Ovary (tissue), 9 donors: Measurements from ENCODE around the gene ZNF281. TPM values are rescaled to one million over a fixed set of nuclear protein-coding genes. Genes with fewer than 3 reads are reported as not detected.

ENCODE experiments used
- DNase-seq, 5 donors: peaks; one replicate each; pipeline ENCODE4 v3.0.0-alpha.2; 2019 to 2020
- H3K27ac ChIP-seq, 2 donors: fragments of 200-600 bp; one replicate each; pipeline versions ENCODE4 v1.5.1 to v1.8.0; 2019 to 2022
- H3K27me3 ChIP-seq: fragments of 200-600 bp; one replicate; pipeline ENCODE4 v1.8.0; 2022
- H3K36me3 ChIP-seq: fragments of 200-600 bp; sonication (generic); one replicate; pipeline ENCODE4 v1.5.1; 2019
- H3K4me1 ChIP-seq: one replicate; pipeline ENCODE4 v1.8.1; 2013; ENCODE audit warnings: mild to moderate bottlenecking, moderate library complexity; ENCODE audit not compliant: insufficient read depth
- H3K4me3 ChIP-seq: fragments of 200-600 bp; sonication (generic); one replicate; pipeline ENCODE4 v1.5.1; 2017
- H3K9me3 ChIP-seq, 2 donors: fragments of 200-600 bp in 1 of 2; sonication (generic) in 1 of 2; one replicate each; pipeline versions ENCODE4 v1.5.1 to v1.8.1; 2013 to 2019; ENCODE audit warnings: mild to moderate bottlenecking in 1 of 2, moderate library complexity in 1 of 2
- CTCF ChIP-seq, 3 donors: fragments of 450-650 bp in 2 of 3; fragments of 200-600 bp in 1 of 3; IDR thresholded peaks; one replicate each; pipeline versions ENCODE4 v1.5.1 to v1.8.0; 2016 to 2022; ENCODE audit warnings: antibody characterized with exemption in 3 of 3, mild to moderate bottlenecking in 1 of 3
- EP300 ChIP-seq: sonication (generic); formaldehyde crosslinking; IDR thresholded peaks from one replicate; pipeline ENCODE4 v1.6.1; 2017; ENCODE audit warnings: antibody characterized with exemption
- POLR2A ChIP-seq: fragments of 450-650 bp; IDR thresholded peaks from one replicate; pipeline ENCODE4 v1.6.1; 2017; ENCODE audit warnings: antibody characterized with exemption, mild to moderate bottlenecking, moderate library complexity
- WGBS, 3 donors: extraction: QIAGEN DNeasy Blood & Tissue Kit in 1 of 3; methylation state at CpG; one replicate each; pipeline versions ENCODE4 v1.1.5 to v1.1.7; 2013 to 2017; 5-methylcytosine and 5-hydroxymethylcytosine counted together
- intact Hi-C, 4 donors: fragments of 100-400 bp; cut with DNase I; formaldehyde crosslinking; loops; one replicate each; pipeline versions ENCODE4 v1.11.0 to v1.15.1; 2022 to 2023
- polyA plus RNA-seq, 2 donors: library from polyadenylated mRNA; stranded (reverse); fragments of 200-250 nt in 1 of 2; fragments of 350-450 nt in 1 of 2; fragmentation: Illumina TruSeq in 1 of 2; extraction: RNeasy Lipid Tissue Mini Kit (QIAGEN cat#74804) in 1 of 2; gene quantifications; one replicate each; pipeline ENCODE4 v1.2.3, GENCODE V29; 2013 to 2014
- total RNA-seq, 7 donors: library from RNA; depleted of rRNA in 2 of 7; stranded (reverse); fragments of >200 nt in 2 of 7; fragmentation: NEBNext Ultra II Directional in 3 of 7; extraction: Animal tissue kit (Norgen Biotek cat#: 25700) in 3 of 7; gene quantifications; one replicate each; pipeline versions ENCODE4 v1.1.0 to v1.2.4, GENCODE V29; 2016 to 2023
- donor health status: DM: no; HTN: no; CAD: no; lungs with moderate emphysema.
- donor health status: DM: no; HTN: no; CAD: no.
- donor health status: Bipolar disorder and iron deficiency.
- donor health status: DM: yes; HTN: yes; CAD: no.
- donor health status: DM: no; HTN: no; CAD: no.
- donor health status: DM: yes; HTN: yes; CAD: no.

The ZNF281 gene
- total and polyA plus RNA-seq, 9 donors: 3.7 to 12.4 (median 10.7) TPM

DNA sequence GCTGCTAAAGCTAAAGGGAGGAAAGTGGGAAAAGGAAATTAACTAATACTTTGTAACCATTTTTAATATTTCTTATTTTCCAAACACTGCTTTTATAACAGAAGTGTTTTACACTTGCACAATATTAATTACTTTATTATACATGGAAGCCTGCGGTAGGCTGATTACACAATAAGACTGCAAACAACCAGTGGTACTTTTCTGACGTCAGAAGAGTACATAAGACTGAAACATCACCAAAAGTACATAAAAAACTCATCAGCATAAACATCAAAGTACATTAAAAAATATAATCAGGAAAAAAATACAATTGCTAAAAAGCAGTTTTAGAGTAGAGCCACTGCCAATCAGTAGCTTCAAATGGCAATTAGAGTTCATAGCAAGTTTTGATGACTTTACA is 4.6 kb downstream of the ZNF281 start:
- Histone ChIP-seq H3K4me1 (peaks cover 13% of the 10 kb centered on the region), H3K9me3 (no peaks in the 10 kb centered on the region), H3K4me3 (no peak overlapping the region), H3K27ac (no peak overlapping the region), H3K36me3 (no peaks in the 10 kb centered on the region), H3K27me3 (no peaks in the 10 kb centered on the region)
- WGBS, 3 donors: 80 to 86% (median 82%) methylated on average over 2 of the region's 2 CpGs
- intact Hi-C loops: no loop called here
- TF ChIP-seq CTCF (IDR thresholded peaks at IDR 0.05) (no peak), POLR2A (no peak), EP300 (no peak)
- no peak for DNase-seq

GRCh38 chr1:200401708-200402107 is 8.1 kb downstream of the ZNF281 start:
- Histone ChIP-seq H3K4me3 (no peak overlapping the region), H3K4me1 (no peaks in the 10 kb centered on the region), H3K9me3 (no peaks in the 10 kb centered on the region), H3K27ac (no peak overlapping the region), H3K27me3 (no peaks in the 10 kb centered on the region), H3K36me3 (no peaks in the 10 kb centered on the region)
- WGBS, 3 donors: 88 to 95% (median 89%) methylated on average over 1 of the region's 1 CpG
- TF ChIP-seq EP300 (no peak), CTCF (IDR thresholded peaks at IDR 0.05) (no peak), POLR2A (no peak)
- DNase-seq: no peak
- intact Hi-C loops: no loop called here

DNA sequence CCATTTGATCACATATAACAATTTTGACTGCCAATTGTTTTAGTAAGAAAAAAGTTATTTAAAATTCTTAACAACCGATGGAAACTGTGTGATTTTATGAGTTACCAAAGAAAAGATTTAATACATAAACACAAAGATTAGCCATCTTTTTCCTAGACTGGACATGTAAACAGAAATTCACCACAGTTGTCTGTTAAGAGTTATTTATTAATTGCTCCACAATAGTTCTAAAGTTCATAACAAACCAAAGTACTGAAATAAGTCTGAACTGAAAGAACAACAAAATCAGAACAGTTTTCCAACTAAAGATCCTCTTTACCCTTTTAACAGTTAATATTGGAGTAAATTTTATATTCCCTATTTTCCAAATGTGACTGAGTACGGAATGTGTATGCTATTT is 8.6 kb downstream of the ZNF281 start:
- 82 to 90% (median 88%) methylated on average over 2 of the region's 2 CpGs for WGBS, 3 donors
- no peaks in the 10 kb centered on the region for H3K9me3 ChIP-seq
- no peak overlapping the region for H3K27ac ChIP-seq
- intact Hi-C loops: no loop called here
- no peaks in the 10 kb centered on the region for H3K4me1 ChIP-seq
- H3K4me3 ChIP-seq: no peak overlapping the region
- TF ChIP-seq POLR2A: no peak
- TF ChIP-seq EP300: no peak
- no peak for TF ChIP-seq CTCF (IDR thresholded peaks at IDR 0.05)
- DNase-seq: no peak
- no peaks in the 10 kb centered on the region for H3K36me3 ChIP-seq
- no peaks in the 10 kb centered on the region for H3K27me3 ChIP-seq

- Histone ChIP-seq H3K27ac (no peak overlapping the region), H3K4me3 (no peak overlapping the region), H3K9me3 (no peaks in the 10 kb centered on the region), H3K4me1 (no peaks in the 10 kb centered on the region), H3K27me3 (no peaks in the 10 kb centered on the region), H3K36me3 (no peaks in the 10 kb centered on the region)
- DNase-seq: no peak
- WGBS, 3 donors: 81 to 89% (median 83%) methylated on average over 2 of the region's 2 CpGs
- TF ChIP-seq EP300: no peak
- no peak for TF ChIP-seq POLR2A
- TF ChIP-seq CTCF (IDR thresholded peaks at IDR 0.05): no peak
- intact Hi-C loops: no loop called here
Measured at GRCh38 chr1:200400556-200400955, 9.3 kb downstream of the ZNF281 start.

GRCh38 chr1:200399860-200400259 is 10.0 kb downstream of the ZNF281 start:
- TF ChIP-seq CTCF (IDR thresholded peaks at IDR 0.05) (no peak), EP300 (no peak), POLR2A (no peak)
- 98 to 100% (median 98%) methylated on average over 1 of the region's 1 CpG for WGBS, 3 donors
- intact Hi-C loops: no loop called here
- no peak for DNase-seq
- no peaks in the 10 kb centered on the region for H3K27me3 ChIP-seq
- no peak overlapping the region for H3K27ac ChIP-seq
- H3K9me3 ChIP-seq: no peaks in the 10 kb centered on the region
- H3K36me3 ChIP-seq: no peaks in the 10 kb centered on the region
- no peaks in the 10 kb centered on the region for H3K4me1 ChIP-seq
- H3K4me3 ChIP-seq: no peak overlapping the region
